ENCODE data around the gene HINT1. TPM values are rescaled to one million over a fixed set of nuclear protein-coding genes. Genes with fewer than 3 reads are reported as not detected.
"Not testable (repeated sequence)": the region's sequence is repeated elsewhere in the genome, so short reads cannot be mapped to it uniquely, and the experiment has no call there.

The HINT1 gene
- total RNA-seq, 2 donors from 2014 or later: 269 to 288 TPM

GRCh38 chr5:131200560-131200959, 35.5 kb upstream of the HINT1 start:
- no peak for DNase-seq
- no peak for TF ChIP-seq CTCF (IDR thresholded peaks at IDR 0.05)
- no peaks in the 10 kb centered on the region for H3K9me3 ChIP-seq
- H3K27ac ChIP-seq: no peak overlapping the region
- no peaks in the 10 kb centered on the region for H3K4me1 ChIP-seq
- no peak overlapping the region for H3K4me3 ChIP-seq
- no peaks in the 10 kb centered on the region for H3K36me3 ChIP-seq
- intact Hi-C loops (cut with DNase I): no loop called here
- no peaks in the 10 kb centered on the region for H3K27me3 ChIP-seq
- H3K9ac ChIP-seq (ENCODE audit: low read depth in 2 of 2, low read length in 2 of 2): no peak overlapping the region

- TF ChIP-seq CTCF (IDR thresholded peaks at IDR 0.05): no peak
- H3K27ac ChIP-seq: no peak overlapping the region
- H3K9ac ChIP-seq (ENCODE audit: low read depth in 2 of 2, low read length in 2 of 2): no peak overlapping the region
- no peaks in the 10 kb centered on the region for H3K9me3 ChIP-seq
- no peaks in the 10 kb centered on the region for H3K27me3 ChIP-seq
- no peaks in the 10 kb centered on the region for H3K4me1 ChIP-seq
- no peak for DNase-seq
- no peak overlapping the region for H3K4me3 ChIP-seq
- H3K36me3 ChIP-seq: no peaks in the 10 kb centered on the region
- intact Hi-C loops (cut with DNase I): no loop called here
Measured at GRCh38 chr5:131198625-131199024, 33.6 kb upstream of the HINT1 start.

- TF ChIP-seq CTCF (IDR thresholded peaks at IDR 0.05): no peak
Measured at GRCh38 chr5:131196331-131196730, 31.3 kb upstream of the HINT1 start.

GRCh38 chr5:131195696-131196095, 30.6 kb upstream of the HINT1 start:
- no peak overlapping the region for H3K9ac ChIP-seq (ENCODE audit: low read depth in 2 of 2, low read length in 2 of 2)
- no peaks in the 10 kb centered on the region for H3K9me3 ChIP-seq
- intact Hi-C loops (cut with DNase I): no loop called here
- no peaks in the 10 kb centered on the region for H3K36me3 ChIP-seq
- no peak overlapping the region for H3K4me3 ChIP-seq
- no peaks in the 10 kb centered on the region for H3K27me3 ChIP-seq
- H3K27ac ChIP-seq: no peak overlapping the region
- no peaks in the 10 kb centered on the region for H3K4me1 ChIP-seq
- DNase-seq: no peak
- TF ChIP-seq CTCF (IDR thresholded peaks at IDR 0.05): no peak

More at GRCh38 chr5:131196331-131196730, 31.3 kb upstream of the HINT1 start:
- H3K9me3 ChIP-seq: no peaks in the 10 kb centered on the region
- intact Hi-C loops (cut with DNase I): no loop called here
- no peak overlapping the region for H3K4me3 ChIP-seq
- H3K4me1 ChIP-seq: no peaks in the 10 kb centered on the region
- no peak overlapping the region for H3K9ac ChIP-seq (ENCODE audit: low read depth in 2 of 2, low read length in 2 of 2)
- no peak for DNase-seq
- H3K36me3 ChIP-seq: no peaks in the 10 kb centered on the region
- H3K27ac ChIP-seq: no peak overlapping the region
- H3K27me3 ChIP-seq: no peaks in the 10 kb centered on the region

GRCh38 chr5:131194725-131195124, 29.7 kb upstream of the HINT1 start:
- TF ChIP-seq CTCF (IDR thresholded peaks at IDR 0.05): no peak
- Histone ChIP-seq H3K9me3 (no peaks in the 10 kb centered on the region), H3K36me3 (no peaks in the 10 kb centered on the region), H3K27me3 (no peaks in the 10 kb centered on the region), H3K9ac (ENCODE audit: low read depth in 2 of 2, low read length in 2 of 2) (peak overlapping the region in 1 of 2 donors; percentile 66), H3K27ac (peak overlapping the region; percentile 62), H3K4me3 (no peak overlapping the region), H3K4me1 (no peaks in the 10 kb centered on the region)
- DNase-seq: peak; percentile 36
- intact Hi-C loops (cut with DNase I): no loop called here

- H3K9me3 ChIP-seq; H3K36me3 ChIP-seq; H3K4me1 ChIP-seq; intact Hi-C loops (cut with DNase I); DNase-seq; H3K27me3 ChIP-seq; H3K4me3 ChIP-seq: not testable (repeated sequence)
- peak overlapping the region; percentile 62 for H3K27ac ChIP-seq
- H3K9ac ChIP-seq (ENCODE audit: low read depth in 2 of 2, low read length in 2 of 2): peak overlapping the region in 1 of 2 donors; percentile 66
Measured at GRCh38 chr5:131193897-131194296, 28.8 kb upstream of the HINT1 start.

Data from colonic mucosa (tissue), 4 donors.